B cell (primary cell): ENCODE results near the gene PLEKHM2. TPM values are rescaled to one million over a fixed set of nuclear protein-coding genes. Genes with fewer than 3 reads are reported as not detected.

Experiments
- ATAC-seq: fragments of 200-7000 bp; cut with Tn5 transposase; one replicate; pipeline ENCODE4 v1.10.0; 2021; ENCODE audit warnings: low read depth, mild to moderate bottlenecking, moderate number of reproducible peaks, moderate library complexity
- CTCF ChIA-PET: fragments of 350-600 bp; sonication (Branson Sonifier 250); formaldehyde crosslinking; loops from one replicate; lab custom pipeline; 2021; ENCODE audit warnings: antibody characterized with exemption, inconsistent platforms; lab: Charles Lee
- POLR2A ChIA-PET: fragments of 350-600 bp; sonication (Branson Sonifier 250); formaldehyde crosslinking; loops from one replicate; lab custom pipeline; 2021; ENCODE audit warnings: antibody characterized with exemption; lab: Charles Lee
- DNase-seq: peaks from one replicate; pipeline ENCODE4 v3.0.0; 2013
- H2AFZ ChIP-seq: 2 replicates; pipeline ENCODE4 v1.6.1; 2012; ENCODE audit warnings: mild to moderate bottlenecking, low read depth, low read length; ENCODE audit not compliant: insufficient read depth, poor library complexity, severe bottlenecking
- H3K27ac ChIP-seq, 2 donors: 1 replicate in 1 of 2; 2 replicates in 1 of 2; pipeline ENCODE4 v1.5.1; 2012 to 2013; ENCODE audit warnings: low read length in 2 of 2, mild to moderate bottlenecking in 2 of 2, moderate library complexity in 1 of 2
- H3K27me3 ChIP-seq, 4 experiments: fragments of 200-600 bp in 1 of 4; sonication (generic) in 1 of 4; replicated peaks in 1 of 4; 1 replicate in 2 of 4; 2 replicates in 2 of 4; pipeline versions ENCODE4 v1.6.1 to v1.7.0; 2013 to 2016; ENCODE audit warnings: low read length in 3 of 4, mild to moderate bottlenecking in 2 of 4, mixed read lengths in 1 of 4, moderate library complexity in 1 of 4; ENCODE audit not compliant: insufficient read depth in 4 of 4, control insufficient read depth in 3 of 4; ENCODE audit errors: control extremely low read depth in 1 of 4
- H3K36me3 ChIP-seq, 2 experiments: replicated peaks in 1 of 2; 1 replicate in 1 of 2; 2 replicates in 1 of 2; pipeline versions ENCODE4 v1.6.1 to v1.7.1; 2013; ENCODE audit warnings: low read length in 1 of 2; ENCODE audit not compliant: insufficient read depth in 2 of 2, control insufficient read depth in 1 of 2; ENCODE audit errors: control extremely low read depth in 1 of 2, extremely low read depth in 1 of 2
- H3K4me1 ChIP-seq, 2 donors: fragments of 200-600 bp in 1 of 2; sonication (generic) in 1 of 2; 1 replicate in 1 of 2; 2 replicates in 1 of 2; pipeline versions ENCODE4 v1.5.1 to v1.6.1; 2013 to 2017; ENCODE audit warnings: low read length in 2 of 2; ENCODE audit not compliant: control insufficient read depth in 2 of 2, insufficient read depth in 2 of 2
- H3K4me2 ChIP-seq: replicated peaks from 2 replicates; pipeline ENCODE3; 2012; ENCODE audit warnings: mild to moderate bottlenecking, low read depth, low read length; ENCODE audit not compliant: poor library complexity, severe bottlenecking
- H3K4me3 ChIP-seq, 5 experiments: fragments of 200-600 bp in 1 of 5; sonication (generic) in 1 of 5; 1 replicate in 3 of 5; 2 replicates in 2 of 5; pipeline versions ENCODE4 v1.5.1 to v1.7.0; 2011 to 2016; ENCODE audit warnings: low read length in 4 of 5, mild to moderate bottlenecking in 4 of 5, low read depth in 2 of 5, control low read depth in 1 of 5, moderate library complexity in 1 of 5; ENCODE audit not compliant: insufficient read depth in 1 of 5; ENCODE audit errors: control extremely low read depth in 1 of 5, extremely low read depth in 1 of 5
- H3K79me2 ChIP-seq: fragments of 200-600 bp; sonication (generic); one replicate; pipeline ENCODE4 v1.6.0; 2016; ENCODE audit warnings: low read length; ENCODE audit not compliant: control insufficient read depth, insufficient read depth
- H3K9ac ChIP-seq: fragments of 200-600 bp; sonication (generic); 2 replicates; pipeline ENCODE4 v1.6.1; 2017; ENCODE audit warnings: mild to moderate bottlenecking, low read length, moderate library complexity
- H3K9me3 ChIP-seq, 3 donors: one replicate each; pipeline versions ENCODE4 v1.6.1 to v1.7.1; 2013; ENCODE audit warnings: low read length in 2 of 3; ENCODE audit not compliant: control insufficient read depth in 2 of 3, insufficient read depth in 1 of 3; ENCODE audit errors: control extremely low read depth in 1 of 3
- H4K20me1 ChIP-seq: 2 replicates; pipeline ENCODE4 v1.6.0; 2012; ENCODE audit warnings: mild to moderate bottlenecking, low read length; ENCODE audit not compliant: insufficient read depth, control insufficient read depth, poor library complexity, severe bottlenecking
- H3K27ac Mint-ChIP-seq: one replicate; pipeline ENCODE4 v1.8.0; 2021; ENCODE audit warnings: mixed read lengths
- H3K27me3 Mint-ChIP-seq: one replicate; pipeline ENCODE4 v1.8.0; 2021; ENCODE audit warnings: mixed read lengths
- H3K4me1 Mint-ChIP-seq: one replicate; pipeline ENCODE4 v1.8.0; 2021; ENCODE audit warnings: mixed read lengths
- H3K4me3 Mint-ChIP-seq: one replicate; pipeline ENCODE4 v1.8.0; 2021; ENCODE audit warnings: mixed read lengths
- H3K9me3 Mint-ChIP-seq: one replicate; pipeline ENCODE4 v1.8.0; 2022; ENCODE audit warnings: mixed read lengths; ENCODE audit not compliant: insufficient read depth
- EZH2 ChIP-seq: IDR thresholded peaks from 2 replicates; pipeline ENCODE4 v1.6.1; 2012; ENCODE audit warnings: borderline replicate concordance, low read depth, mild to moderate bottlenecking, moderate library complexity, low read length; ENCODE audit not compliant: insufficient read depth, poor library complexity, severe bottlenecking
- WGBS: methylation state at CpG from one replicate; pipeline ENCODE4 v1.1.5; 2013; ENCODE audit warnings: missing lambda C conversion rate; ENCODE audit not compliant: insufficient coverage; 5-methylcytosine and 5-hydroxymethylcytosine counted together
- intact Hi-C: fragments of 100-400 bp; cut with micrococcal nuclease; formaldehyde crosslinking; loops from one replicate; pipeline ENCODE4 v1.10.0; 2022
- polyA plus RNA-seq: library from polyadenylated mRNA; depleted of rRNA; stranded (reverse); fragments of >200 nt; gene quantifications from 2 replicates; pipeline ENCODE4 v1.2.3, GENCODE V29; 2012
- total RNA-seq, 2 donors: library from RNA; stranded (reverse); fragments of 120-200 nt in 1 of 2; gene quantifications; 1 replicate in 1 of 2; 2 replicates in 1 of 2; pipeline versions ENCODE4 v1.2.3 to v1.2.4, GENCODE V29; 2013 to 2022
- TF ChIP-seq, protein P1 (sequence below): fragments of 200-600 bp; IDR thresholded peaks from one replicate; pipeline ENCODE4 v1.8.0; 2022; ENCODE audit warnings: antibody characterized with exemption, mild to moderate bottlenecking

Gene PLEKHM2
- total and polyA plus RNA-seq, 2 donors (not counting 1 experiment from before 2014, with no cell fraction given), result 99.7 to 120 TPM

DNA sequence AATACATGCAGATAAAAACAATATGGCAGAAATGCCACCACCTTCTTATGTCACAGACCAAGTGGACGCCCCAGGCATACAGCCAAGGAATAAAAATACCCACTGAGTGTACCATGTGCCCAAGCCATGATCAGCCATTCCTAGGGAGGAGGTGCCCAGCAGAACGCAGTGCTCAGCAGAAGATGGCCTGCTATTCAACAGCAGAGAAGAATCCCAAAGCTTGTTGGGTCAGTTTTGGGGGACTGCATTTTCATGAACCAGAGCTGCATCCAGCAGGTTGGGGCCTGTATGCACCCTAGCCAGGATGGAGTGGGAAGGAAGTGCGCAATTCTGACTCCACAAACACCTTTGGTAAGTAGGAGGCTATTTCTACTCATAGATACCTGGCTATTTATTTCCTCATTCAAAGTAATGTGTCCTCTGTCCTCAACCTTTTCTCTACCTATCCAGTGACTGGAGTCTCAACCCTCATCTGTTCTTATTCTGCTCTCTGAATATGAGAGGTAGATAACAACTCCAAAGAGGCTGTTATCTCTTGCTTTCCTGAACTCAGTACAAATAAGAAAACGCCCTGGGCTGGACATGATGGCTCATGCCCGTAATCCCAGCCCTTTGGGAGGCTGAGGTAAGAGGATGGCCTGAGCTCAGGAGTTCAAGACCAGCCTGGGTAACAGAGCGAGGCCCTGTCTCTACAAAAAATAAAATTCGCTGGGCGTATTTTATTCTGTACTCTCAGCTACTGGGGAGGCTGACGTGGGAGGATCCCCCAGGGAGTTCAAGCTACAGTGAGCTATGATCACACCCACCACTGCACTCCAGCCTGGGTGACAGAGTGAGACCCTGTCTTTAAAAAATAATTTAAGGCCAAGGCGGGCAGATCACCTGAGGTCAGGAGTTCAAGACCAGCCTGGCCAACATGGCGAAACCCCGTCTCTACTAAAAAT is 2.5 kb upstream of the PLEKHM2 start:
- Histone ChIP-seq H3K27me3 (no peaks in the 10 kb centered on the region), H3K4me3 (no peak overlapping the region), H3K4me1 (peaks cover 41 to 64% of the 10 kb centered on the region in 2 donors), H3K4me2 (peak overlapping the region; percentile 100), H3K79me2 (peaks cover 31% of the 10 kb centered on the region), H3K9ac (no peak overlapping the region), H2AFZ (peak overlapping the region; percentile 49), H3K9me3 (peaks cover 0 to 10% (median 0%) of the 10 kb centered on the region in 3 donors), H3K27ac (peak overlapping the region; percentile 99), H3K36me3 (no peaks in the 10 kb centered on the region), H4K20me1 (peaks cover 8% of the 10 kb centered on the region)
- peak overlapping the region; percentile 76 for H3K4me3 Mint-ChIP-seq
- TF ChIP-seq, protein P1, sequence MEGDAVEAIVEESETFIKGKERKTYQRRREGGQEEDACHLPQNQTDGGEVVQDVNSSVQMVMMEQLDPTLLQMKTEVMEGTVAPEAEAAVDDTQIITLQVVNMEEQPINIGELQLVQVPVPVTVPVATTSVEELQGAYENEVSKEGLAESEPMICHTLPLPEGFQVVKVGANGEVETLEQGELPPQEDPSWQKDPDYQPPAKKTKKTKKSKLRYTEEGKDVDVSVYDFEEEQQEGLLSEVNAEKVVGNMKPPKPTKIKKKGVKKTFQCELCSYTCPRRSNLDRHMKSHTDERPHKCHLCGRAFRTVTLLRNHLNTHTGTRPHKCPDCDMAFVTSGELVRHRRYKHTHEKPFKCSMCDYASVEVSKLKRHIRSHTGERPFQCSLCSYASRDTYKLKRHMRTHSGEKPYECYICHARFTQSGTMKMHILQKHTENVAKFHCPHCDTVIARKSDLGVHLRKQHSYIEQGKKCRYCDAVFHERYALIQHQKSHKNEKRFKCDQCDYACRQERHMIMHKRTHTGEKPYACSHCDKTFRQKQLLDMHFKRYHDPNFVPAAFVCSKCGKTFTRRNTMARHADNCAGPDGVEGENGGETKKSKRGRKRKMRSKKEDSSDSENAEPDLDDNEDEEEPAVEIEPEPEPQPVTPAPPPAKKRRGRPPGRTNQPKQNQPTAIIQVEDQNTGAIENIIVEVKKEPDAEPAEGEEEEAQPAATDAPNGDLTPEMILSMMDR, result no peak
- TF ChIP-seq EZH2, result no peak
- peak; percentile 87 for ATAC-seq
- ChIA-PET POLR2A (interaction anchor here (0.7 to 3.3 kb wide), 4 partner anchors 15 to 110 kb away, joined by 4 to 20 read pairs (median 6); no protein-coding TSS in a partner anchor), CTCF (interaction anchor here (0.9 to 1.6 kb wide), 6 partner anchors 12 to 65 kb away, joined by 3 to 7 read pairs (median 4); no protein-coding TSS in a partner anchor)
- WGBS, result 60% methylated on average over 7 of the region's 12 CpGs
- no peaks in the 10 kb centered on the region for H3K27me3 Mint-ChIP-seq
- peak overlapping the region; percentile 95 for H3K27ac Mint-ChIP-seq
- intact Hi-C loops, result loop anchor here (1.0 to 5.0 kb wide), 3 partner anchors 16 to 286 kb away; partner anchors contain the start of gene CASP9
- DNase-seq, result peak; percentile 89
- peaks cover 54% of the 10 kb centered on the region for H3K4me1 Mint-ChIP-seq
- no peaks in the 10 kb centered on the region for H3K9me3 Mint-ChIP-seq
